ENCODE results near the gene MST1R.
A peak's percentile ranks its signal among the peaks of the same experiment; 100 is the strongest.

Gene MST1R

DNA sequence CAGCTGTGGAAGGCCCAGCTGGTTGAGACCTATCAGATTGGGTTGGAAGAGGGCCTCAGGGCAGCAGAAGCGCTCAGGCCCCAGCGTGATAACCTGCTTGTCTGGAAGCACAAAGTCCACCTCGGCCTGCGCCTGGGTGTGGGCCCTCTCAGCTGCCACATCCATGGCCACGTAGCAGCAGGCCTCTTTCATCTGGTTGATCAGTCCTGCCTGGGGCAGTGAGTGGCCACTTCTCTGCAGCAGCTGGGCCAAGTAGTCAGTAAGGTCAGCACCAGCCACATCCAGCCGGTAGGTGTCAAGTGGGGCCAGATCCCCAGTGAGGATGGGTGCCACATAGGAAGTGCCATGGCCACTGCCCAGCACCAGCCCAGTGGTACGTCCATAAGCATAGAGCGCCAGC, 30.1 kb downstream of the MST1R start:
- DNase-seq, result no peak

DNA sequence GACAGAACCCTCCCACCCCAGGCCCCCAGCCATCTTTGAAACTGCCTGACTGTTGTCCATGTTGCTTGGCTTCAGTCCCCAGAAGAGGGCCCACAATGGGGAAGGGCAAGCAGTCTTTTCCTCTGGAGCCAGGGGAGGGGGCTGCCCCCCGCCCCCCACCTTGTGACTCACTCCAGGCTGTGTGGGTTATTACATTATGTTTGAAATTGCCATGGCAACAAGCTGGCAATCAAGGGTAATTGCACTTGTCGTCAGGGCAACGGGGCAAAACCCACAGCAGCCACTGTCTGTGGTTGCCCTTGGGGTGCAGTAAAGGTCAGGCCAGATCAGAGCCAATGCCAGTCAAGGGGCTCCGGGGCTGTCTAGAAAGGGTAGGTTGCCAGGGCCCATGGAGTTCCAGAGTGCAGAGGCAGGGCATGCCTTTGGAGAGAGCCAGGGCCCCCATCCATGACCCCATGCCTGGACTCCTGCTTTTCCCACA, 30.8 kb downstream of the MST1R start:
- no peak for DNase-seq

DNA sequence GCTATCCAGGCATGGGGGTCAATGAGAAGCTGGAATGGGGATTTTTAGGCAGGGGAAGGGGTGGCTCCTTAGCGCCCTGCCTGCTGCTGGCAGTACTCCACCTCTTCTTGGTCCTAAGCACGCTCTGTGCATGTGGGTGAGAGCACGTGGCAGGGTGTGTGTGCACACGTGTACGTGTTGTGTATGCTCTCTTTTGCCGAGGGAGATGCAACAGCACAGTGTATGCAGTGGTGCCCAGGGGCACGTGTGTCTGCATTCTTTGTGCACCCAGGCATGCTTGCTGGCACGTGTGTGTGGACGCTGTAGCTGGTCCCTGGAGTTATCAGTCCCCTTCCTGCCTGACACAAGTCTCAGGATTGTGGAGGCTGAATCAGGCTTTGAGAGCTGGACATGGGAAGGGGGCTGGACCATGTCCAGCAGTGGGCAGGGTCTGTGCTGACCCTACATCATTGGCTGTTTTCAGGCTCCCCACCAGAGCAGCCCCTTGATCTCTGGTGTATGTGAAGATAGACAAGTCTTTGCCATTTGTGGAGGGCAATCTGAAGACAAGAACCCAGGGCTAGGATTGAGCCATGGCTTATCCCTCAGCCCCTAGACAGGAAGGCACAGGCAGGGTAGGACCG, 32.0 kb downstream of the MST1R start:
- no peak for DNase-seq

DNA sequence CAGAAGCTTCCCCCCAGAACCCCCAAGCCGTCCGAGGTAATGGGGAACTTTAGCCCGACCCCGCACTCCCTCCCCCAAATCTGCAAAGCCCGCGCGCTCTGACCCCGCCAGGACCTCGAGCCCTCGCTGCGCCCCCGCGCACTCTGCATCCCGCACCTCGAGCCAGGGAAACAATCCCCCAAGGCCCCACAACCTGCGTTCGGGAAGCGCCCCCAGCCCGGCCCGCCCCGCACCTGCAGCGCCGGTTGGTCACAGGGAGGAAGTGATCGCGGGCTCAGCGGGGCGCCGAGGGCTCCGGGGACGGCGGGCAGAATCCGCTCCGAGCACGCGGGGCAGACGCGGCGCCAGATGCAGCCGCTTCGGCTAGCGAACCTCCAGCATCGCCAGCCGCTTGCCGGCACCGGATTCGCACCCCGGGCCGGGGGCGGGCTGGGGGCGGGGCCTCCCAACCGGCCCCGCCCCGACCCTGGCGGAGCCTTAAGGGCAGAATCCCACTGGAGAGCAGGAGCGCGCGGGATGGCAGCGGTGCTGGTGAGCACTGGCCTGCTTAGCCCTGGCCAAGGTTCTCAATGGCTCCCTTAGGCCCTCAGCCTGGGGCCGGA, 34.0 kb downstream of the MST1R start, which contains the start of gene CAMKV:
TSS of gene CAMKV (minus strand) at position 382 of the 602 bp plus-strand sequence. CDS start 7,518 bp downstream, outside the sequence.
- DNase-seq, result no peak

DNA sequence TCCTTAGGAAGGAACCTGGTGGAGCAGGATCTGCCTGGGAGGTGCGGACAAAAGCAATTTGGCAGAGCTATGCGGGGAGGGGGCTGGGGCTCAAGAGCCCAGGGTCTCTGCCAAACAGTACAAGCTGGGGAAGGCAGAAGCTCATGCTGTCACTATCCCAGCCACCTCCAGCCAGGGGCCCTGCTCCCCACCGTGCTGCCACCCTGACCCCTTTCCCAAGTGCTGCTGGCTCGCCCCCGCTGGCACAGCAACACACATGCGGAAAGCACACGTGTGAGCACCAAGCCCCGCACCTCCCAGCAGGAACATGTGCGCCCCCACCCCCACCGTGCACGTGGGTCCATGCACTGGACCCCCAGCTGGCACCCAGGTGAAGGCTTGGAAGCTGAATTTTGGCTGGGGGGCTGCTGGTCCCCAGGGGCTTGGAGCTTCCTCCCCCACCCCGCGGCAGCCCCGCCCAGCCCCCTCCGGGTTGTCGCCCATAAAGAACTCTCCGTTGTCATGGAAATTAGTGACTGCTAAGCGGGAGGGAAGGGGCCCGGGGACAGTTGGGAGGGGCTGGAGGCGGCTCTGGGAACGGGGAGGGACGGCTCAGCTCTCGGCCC, 34.7 kb downstream of the MST1R start:
- no peak for DNase-seq

DNA sequence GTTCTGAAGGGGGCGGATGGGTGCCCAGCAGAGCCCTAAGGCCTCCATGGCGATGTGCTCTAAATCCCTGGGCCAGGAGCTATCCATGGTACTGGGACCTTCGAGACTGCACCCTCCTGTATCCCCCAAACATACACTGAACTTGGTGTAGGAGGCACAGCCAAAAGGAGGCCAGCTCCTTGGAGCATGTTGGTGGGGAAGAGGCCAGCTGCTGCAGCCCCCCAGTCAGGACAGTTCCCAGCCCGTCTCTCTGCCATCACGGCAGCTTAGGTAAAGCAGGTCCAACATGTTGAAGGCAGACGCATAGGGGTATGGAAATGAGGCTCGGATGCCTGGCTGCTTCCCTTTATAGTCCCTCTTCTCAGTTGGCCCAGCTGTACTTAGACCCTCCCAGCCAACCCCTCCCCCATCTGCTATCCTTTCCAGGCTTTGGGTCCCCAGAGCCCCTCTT, 35.8 kb downstream of the MST1R start:
- DNase-seq, result no peak

DNA sequence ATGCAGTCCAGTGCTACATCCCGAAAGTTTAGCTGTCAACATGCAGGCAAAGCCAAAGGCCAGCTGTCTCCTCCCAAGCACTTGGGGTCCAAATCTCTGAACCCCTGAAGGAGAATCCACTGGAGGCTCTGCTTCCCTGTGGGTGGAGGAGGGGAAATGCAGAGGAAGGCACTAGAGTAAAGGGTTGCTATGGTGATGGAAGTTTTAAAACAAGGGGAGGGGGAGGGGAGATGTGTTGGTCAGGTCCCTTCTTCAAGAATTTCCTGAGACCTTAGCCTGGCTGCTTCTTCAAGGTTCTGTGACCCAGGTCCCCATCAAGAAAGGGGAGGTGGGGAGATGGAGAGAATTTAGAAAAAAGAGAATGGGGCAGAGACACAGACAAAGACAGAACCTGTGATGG, 36.3 kb downstream of the MST1R start:
- no peak for DNase-seq

DNA sequence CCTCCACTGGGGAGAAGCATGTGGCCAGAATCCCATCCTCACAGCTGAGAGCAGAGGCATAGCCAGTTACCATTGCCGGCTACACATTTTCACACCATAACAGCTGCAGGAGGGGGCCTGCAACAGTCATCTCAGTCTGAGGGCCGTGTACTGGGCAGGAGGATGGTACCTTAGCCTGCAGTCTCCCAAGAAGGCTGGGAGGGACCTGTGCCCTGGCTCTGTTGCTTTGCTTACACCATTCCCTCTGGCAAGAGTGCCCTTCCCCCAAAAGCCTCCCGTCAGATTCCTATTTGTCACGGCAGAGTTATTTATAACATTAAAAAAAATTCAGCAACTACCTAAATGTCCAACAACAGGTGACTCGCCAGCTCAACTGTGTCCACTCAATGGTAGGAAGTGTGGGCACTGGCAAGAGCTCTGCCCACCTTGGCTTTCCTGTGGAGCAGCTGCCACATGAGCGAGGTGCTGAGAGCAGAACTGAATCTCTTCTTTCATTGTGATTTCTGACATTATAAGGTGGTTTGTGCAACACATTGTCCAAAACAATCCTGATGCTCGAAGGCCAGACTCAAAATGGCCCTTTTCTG, 38.4 kb downstream of the MST1R start:
- no peak for DNase-seq

DNA sequence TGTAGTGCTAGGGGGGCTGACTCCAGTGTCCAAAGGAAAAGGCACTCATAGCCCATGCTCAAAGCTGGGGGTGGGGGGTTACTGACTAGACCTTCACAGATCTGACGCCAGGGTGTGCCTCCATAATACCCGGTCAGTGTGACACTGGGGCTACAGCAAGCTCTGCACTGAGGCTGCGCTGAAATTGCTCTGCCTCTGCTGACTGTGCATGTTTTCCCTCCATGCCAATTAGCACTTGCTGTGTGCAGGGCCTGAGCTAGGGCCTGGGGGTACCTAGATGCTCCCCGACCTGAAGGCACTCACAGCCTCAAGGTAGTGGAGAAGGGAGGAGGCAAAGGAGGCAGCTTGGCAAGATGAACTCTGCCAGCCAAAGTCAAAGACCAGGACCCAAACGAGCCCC, 39.2 kb downstream of the MST1R start:
- DNase-seq, result no peak

DNA sequence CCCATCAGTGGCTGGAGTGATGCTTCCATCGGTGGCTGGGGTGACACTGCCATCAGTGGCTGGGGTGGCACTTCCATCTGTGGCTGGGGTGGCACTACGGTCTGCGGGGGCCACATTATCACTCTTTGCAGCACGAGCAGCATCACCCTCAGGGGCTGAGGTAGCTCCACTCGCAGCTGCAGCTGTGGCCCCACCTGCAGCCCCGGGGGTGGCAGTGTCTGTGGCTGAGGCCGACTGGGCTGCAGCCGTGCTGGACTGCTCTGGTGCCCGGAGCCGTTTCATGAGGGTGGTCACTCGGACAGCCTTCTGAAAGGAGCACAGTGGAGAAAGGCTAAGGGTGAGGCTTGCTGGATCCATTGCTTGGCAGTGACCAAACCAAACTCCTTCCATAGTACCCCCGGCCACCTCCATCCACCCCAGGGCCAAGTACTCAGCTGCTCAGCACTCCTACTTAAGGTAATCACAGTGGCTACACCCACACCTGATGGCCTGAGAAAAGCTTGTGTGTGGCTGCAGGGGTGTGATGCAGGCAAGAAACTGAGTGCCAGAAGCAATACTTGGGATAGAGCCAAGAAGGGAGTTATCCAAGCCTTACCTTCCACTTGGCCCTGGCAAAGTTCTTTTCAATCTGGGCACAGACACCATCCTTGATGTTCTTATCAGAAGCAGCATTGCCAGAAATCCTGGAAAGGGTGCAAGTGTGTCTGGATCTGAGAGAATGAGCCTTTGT, 43.9 kb downstream of the MST1R start:
- DNase-seq, result no peak

DNA sequence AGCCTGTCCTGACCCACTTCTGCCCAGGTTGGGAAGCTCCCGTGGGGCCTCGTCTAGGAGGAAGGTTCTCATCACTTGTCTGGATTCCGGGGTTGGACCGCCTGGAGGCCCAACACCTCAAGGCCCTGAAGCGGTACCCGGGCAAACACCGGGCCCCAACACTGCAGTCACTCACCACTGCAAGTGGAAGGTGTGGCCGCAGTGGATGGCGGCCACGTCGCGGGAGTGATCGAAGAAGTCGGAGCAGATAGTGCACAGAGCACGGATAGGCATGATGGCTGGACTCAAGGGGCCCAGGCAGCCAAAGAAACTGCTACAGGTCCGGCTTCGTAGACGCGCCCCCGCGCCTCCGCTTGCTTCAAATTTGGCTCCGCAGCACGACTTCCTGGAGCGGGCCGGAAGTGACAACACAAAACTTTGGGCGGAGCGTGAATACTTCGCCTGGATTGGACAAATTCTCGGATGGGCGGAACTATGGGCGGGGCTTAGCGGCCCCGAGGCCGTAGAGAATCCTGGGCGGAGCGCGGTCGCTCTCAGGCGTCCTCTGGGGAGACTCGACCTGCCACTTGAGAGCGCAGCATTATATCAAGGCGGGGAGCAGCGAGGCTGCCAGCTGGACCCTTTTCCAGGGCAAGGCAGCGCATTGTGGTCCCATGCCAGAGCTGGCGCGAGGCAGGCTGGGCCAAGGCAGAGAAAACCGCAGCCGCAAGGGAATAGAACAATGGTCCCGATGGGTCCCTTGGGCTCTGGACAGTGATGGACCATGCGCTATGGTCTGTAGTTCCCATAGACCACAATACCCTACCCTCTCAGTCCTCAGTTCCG, 47.3 kb downstream of the MST1R start, which contains the start of gene TRAIP:
TSS of gene TRAIP (minus strand) at position 384 of the 825 bp plus-strand sequence. CDS start at position 273, 111 bp downstream.
- peak in 1 of 2 experiments; percentile 75 for DNase-seq

DNA sequence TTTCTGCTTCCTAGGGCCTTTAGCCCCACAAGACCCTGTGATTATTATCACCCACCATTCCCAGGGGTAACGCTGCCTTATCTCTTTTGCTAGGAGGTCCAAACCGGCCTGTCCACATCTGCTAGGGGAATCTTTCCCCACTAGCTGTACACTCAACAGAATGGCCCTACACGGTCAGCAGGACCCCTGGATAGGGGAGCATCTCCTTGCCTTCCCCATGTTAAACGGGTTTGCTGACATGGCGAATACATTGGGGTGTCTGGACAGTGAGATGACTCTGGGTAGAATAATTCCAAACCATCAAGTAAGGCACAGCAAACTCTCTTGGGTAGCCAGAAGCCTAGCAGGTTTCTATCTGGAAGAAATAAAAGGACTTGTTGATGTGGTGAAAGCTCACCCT, 48.0 kb downstream of the MST1R start:
- no peak for DNase-seq

DNA sequence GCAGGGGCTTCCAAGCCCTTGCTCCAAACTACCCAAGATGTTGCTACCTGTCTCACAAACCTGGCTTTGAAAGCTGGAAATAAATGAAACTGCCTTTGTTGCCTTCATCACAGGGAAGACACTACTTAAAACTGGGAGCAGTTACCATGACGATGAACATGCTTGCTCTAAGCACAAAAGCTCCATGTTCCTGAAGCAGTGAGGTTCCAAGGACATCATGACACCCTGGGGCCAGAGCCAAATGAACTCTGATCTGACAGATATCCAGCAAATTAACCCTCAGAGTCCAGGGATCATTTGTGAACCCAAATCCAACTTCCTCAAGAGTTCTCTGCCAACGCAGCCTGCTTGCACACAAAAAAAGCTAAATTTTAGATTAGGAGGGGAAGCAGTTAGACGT, 58.0 kb downstream of the MST1R start:
- no peak for DNase-seq

DNA sequence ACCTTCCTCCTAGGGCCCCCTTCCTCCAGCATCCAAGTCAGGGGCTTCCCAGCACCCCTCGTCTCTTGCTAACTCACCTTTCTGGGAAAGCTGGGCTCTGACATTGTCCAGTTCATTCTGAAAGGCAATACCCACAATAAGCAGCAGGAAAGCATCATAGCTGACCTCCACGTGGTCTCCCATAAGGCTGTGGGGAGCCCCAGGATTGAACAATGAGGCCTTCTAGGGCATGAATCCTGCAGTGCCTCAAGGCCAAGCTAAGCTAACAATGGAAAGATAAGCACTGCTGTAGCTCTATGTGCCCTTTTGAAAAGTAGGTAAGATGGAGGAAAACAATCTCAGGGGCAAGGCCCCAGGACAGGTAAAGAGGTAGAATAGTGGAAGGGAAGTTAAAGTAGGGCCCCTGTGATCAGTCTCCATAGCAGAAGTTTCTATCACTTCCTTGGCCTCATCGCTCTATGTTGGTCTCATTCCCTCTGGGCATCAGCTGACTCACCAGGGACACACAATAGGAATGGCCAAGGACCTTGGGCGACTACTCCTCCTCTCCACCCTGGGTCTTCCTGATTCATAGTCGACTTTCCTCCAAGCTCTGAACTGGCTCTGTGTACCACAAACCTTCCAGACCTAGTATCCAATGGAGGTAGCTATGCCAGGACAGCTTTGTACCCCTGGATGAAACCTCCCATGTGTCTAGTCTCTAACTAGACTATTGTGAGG, 59.0 kb downstream of the MST1R start:
- no peak for DNase-seq

DNA sequence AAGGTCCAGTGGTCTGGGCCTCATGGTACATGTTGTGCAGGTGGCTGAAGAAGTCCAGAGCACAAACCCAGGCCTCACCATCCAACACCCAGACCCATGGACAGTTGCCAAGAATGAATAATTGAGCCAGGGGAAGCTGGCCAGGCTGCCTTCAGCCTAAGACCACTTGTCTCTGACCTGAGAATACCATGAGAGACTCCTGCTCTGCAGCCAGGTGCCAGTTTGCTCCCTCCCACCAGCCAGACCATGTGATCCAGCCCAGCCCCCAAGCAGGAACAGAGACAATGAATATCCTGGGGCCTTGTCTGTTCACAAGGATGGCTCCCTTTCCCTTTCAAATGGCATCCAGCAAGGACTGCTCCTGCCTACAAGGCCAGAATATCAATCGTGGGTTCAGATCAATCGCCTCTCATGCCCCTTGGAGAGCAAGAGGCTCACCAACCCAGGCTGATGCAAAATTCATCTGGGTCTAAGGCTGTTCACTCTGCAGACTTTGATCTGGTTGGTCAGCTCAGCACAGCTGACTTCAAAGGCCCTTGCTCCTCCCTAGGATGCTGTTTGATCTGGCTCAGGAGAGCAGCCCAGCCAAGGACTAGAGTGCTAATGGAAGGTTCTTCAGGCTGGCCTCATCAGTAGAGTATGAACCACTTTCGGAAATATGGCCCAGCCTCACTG, 60.7 kb downstream of the MST1R start:
- DNase-seq, result no peak

DNA sequence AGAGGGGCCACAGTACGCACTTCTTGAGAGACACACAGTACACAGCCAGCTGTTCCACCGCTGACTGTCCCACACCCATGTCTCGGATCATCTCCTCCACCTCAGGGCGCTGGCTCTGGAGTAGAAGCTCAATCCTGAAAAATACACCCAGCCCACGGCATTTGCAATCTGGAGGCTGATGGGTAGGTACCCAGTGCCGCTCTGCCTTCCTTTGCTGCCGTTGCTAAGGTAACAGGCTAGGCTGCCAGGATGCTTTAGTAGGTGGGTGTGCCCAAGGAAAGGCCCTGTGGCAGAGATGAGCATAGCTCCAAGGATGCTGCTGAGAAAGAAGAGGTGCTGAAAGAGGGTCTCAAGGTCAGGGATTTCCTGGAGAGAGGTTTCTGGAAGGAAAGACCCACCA, 61.9 kb downstream of the MST1R start:
- no peak for DNase-seq

DNA sequence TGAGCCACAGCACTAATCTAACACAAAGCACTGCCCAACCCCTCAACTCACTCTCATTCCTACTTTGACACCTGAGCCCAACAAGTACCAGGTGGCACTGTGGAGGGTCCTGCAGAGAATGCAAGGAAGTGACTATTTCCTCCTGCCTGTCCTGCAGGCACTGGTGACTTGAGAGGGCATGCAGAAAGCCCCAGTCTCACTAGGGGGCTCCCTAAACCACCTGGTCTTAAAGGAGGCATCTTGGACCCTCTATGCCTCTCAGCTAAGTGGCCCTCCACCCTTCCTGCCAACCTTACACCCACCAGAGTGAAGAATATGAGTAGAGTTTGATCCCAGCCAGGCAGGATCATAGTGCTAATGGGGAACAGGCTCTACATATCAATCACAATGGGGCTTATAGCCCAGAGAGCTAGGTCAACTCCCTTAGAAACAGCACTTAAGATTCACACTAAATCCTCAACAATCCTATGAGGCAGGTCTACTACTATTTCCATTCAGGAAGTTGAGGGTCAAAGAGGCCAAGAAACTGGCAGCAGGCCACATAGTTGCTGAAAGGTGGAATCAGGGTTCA, 62.5 kb downstream of the MST1R start:
- no peak for DNase-seq

DNA sequence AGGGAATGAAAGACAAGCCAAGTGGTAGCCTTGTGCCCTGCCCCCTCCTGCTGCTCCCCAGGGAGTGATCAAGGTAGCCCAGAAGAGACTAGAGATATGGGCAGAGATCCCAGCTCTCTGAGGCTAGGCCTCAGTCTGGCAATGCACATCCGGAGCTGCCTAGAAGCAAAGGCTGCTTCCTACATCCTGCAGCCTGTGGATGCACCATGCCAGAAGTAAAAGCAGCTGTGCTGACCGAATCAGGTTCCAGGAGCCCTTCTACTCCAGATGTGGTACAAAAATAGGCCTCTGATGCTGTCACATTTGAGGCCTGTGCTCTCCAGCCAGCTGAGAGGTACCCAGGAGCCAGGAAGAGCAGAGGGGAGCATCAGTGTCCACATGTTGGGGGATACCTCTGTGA, 63.3 kb downstream of the MST1R start:
- DNase-seq, result no peak

DNA sequence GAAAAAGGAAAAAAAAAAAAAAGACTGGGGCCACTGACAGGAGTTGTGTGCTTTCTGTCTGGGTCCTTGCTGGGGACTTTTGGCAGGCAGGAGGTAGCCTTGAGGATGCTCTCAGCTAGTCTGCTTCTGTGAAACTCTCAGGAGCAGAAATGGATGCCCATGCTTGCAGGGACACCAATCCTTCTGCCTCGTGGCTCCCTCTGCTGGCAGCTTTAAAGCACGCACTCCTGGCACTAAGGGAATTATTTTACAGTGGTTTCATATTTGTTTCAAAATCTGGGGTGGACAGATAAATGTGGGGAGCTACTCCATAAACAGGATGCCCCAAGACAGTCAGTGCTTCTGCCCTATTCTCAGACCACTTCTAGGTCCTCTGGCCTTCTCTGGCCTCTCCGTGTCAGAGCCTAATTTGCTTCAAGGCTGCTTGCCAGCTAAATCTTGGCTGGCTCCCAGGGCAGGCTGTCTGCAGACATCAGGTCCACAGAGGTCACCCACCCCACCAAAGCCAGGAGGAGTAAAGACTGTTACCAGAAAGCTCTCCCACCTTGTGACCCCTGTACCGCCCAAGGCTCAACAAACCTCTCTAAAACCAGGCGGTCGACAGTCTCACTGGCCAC, 64.4 kb downstream of the MST1R start:
- peak; percentile 33 to 47 for DNase-seq

Measured in SW 1271 (cell line).